Stimulated activated CD8-positive, alpha-beta memory T cell treated with anti-CD3 and anti-CD28 coated beads, Interleukin-4, amount 100 ng/mL, for 24 hours (primary cell): Measurements from ENCODE around the gene TBX15.
"Not testable (repeated sequence)": the region's sequence is repeated elsewhere in the genome, so short reads cannot be mapped to it uniquely, and the experiment has no call there.

Experiments used
- DNase-seq: peaks from one replicate; pipeline ENCODE4 v3.0.0-alpha.2; 2020; ENCODE audit warnings: low read depth

Gene TBX15

DNA sequence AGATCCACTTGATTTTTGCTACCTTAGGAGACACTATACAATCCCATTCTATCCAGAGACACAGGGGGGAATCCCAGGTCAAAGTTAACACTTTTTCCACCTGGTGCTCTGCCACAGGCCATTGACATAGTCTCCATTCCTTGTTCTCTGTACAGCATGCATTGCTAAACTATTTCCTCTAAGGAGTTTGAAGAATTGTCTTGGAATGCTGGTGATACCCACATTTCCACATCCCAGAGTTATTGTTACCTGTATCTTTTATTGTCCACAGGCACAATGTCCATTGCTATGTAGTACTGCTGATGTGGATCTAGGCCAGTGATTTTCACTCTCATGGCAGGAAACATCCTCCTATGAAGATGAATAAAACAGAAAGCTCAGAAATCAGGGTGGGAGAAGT is 61.9 kb downstream of the TBX15 start:
- DNase-seq: no peak

DNA sequence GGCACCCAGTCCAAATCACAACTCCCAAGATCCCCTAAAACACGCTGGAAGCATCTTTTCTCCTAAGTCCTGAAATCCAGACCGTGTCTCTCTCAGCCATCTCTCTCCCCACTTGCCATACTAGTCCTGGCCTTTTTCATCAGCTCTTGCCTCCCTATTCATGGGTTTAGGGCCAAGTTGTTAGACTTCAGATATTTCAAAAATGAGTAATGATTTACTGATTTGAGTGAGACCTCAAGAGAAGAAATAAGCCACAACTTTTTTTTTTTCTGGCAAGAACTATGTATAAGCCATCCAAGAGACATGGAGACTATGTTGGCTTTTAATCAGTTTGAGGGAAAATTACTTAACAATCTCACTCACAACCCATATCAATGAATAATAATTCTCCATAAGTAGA is 62.5 kb downstream of the TBX15 start:
- DNase-seq: no peak

DNA sequence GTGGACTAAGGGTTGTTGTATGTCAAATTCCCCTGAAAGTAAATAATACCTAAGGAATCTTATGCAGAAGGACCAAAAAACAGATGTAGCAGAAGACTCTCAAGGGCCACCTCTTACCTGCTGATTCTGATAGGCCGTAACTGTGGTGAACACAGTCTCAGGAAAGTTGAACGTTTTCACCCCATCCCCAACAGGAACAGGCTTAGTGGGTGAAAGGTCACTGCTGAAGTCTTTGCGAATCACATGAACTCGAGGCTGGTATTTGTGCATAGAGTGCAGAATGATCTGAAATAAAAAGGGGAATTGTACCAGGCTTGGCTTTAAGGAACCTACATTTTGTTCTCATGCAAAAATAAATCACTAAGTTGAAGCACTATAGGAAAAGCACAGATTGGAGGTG is 64.8 kb downstream of the TBX15 start:
- DNase-seq: no peak

DNA sequence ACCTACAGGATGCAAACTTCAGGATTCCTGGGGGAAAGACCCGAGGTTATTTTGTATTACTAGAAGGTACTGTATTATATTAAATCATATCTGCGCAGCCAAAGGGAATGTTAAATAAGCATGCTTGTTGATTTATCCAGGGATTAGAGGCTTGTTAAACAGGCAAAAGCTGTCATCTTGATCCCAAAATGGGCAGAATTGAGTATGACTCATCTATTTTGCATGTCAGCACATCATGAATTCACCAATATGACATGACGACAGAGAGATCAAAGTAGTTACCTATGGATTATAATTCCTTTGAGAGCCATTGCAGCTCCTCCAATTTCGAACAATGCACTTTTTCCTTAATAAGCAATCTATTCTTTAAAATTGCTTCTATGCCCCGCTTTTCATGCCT is 66.1 kb downstream of the TBX15 start:
- DNase-seq: no peak

DNA sequence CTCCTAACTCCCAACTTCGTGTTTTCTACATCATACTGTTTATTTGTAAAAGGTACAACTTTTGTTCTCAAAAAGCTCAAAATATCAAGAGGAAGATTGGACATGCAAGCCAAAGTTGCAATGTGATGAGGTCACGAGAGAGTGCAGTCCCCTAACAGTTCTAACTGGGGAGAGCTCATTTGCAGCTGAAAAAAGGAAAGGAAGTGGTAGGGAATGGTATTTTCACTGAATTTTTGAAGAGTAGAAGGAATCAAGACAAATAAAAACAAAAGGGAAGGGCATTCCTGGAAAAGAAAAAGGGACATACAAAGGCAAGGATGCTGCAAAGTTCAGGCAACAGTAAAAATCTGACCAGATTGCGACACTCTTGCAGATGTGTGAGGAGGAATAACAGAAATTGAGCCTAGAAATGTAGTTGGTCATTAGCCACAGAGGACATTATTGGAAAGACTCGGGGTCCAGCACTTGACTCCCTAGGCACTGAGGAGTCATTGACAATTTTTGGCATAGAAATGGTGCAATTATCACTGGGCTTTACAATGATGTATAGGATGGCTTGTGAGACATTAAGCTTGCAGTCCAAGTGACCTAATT is 67.9 kb downstream of the TBX15 start:
- no peak for DNase-seq

DNA sequence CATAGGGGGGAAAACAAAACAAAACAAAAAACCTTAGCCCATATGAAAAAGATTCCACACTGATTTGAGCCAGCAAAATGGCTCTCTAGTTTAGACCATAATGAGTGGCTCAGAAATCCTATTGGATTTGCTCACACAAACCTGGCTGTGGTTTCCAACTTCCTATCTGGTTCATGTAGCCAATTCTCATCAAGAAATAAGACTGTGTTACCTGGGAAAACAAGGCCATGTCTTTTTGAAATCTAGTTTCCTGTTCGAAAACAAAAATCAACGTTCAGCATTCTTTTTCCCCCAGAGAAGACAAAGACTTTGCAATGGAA is 69.2 kb downstream of the TBX15 start:
- DNase-seq: no peak

DNA sequence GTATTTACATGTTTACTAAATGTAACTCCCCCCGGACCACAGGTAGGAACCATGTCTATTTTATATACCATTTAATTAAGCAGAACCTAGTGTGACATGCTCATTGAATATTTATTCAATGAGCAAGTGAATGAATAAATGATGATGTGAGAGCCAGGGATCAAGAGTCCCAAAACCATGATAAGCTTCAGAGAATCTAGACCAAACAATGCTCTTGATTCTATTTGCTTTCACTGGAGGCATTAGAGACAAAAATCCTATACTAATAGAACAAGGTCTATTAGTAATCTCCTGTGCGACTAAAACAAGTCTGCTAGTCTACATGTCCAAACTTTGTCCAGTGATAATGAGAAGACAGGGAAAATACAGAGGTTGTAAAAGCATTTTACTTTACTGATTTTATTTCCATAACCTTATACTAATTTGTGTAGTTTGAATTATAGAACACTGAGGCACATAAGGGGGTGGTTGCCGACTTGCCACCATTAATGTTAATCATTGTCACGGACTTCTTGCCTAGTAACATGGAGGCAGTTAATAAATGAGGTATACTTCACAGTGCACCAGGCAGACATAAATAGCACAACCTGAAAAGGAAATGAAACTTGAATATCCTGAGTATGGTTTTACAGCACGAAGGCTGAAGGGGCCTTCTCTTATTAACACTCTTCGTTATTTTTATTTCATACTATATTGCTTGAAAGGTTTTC is 69.8 kb downstream of the TBX15 start:
- DNase-seq: no peak

DNA sequence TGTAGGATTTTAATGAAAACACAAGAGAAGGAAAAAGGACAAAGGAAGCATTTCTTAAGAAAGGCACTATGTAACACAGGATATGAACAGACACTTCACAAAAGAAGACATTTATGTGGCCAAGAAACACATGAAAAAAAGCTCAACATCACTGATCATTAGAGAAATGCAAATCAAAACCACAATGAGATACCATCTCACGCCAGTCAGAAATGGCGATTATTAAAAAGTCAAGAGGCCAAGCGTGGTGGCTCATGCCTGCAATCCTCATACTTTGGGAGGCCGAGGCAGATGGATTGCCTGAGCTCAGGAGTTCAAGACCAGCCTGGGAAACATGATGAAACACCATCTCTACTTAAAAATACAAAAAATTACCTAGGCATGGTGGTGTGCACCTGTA is 71.8 kb downstream of the TBX15 start:
- DNase-seq: not testable (repeated sequence)

DNA sequence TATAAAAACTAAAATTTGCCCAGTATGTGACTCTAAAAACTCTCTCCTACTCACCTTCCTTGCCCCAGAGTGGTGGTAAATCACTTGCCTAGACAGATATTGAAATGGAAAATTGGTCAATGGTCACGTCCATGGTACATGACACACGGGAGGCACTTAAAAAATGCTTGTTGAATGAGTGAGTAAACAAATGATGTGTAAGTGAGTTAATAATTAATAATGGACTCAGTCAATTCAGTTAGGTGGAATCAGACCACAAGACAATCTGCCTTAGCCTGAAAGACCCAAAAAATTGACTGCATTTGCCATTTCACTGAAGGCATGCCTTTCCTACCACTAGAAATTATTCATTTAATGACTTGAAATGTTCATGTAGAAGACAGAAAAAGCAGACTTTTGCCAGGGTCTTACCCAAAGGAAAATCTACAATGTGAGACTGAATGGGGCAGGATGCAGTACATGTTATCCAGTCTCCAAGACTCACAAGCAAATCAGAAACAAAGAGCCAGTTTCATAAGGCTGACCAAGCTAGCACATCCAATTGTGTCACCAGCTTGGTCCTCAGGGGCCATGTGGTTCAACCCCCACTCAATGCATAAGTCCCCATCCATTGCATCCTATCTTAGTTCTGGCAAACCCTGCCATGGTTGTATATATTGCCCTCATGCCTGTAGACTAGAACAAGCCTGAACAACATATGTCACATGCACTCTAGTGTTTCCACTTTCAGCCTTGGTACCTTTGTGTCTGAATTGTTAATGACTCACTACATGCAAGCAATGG is 73.6 kb downstream of the TBX15 start:
- DNase-seq: no peak

DNA sequence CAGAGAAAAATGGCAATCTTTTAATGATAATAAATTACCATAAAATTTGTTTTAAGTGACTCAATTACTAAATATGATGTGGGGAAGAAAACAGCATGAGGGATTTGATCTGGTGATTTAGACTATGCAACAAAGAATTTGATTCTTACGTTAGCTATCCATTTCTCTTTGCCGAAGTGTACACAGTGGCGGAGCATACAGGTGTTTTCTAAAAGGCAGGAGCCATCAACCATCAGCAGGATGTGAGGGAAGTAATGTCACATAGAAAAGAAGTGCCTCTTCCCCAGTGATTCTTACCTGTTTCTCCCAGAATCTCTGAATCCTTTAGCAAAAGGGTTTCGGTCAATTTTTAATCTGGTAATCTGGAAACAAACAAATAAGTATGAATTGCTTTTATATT is 74.3 kb downstream of the TBX15 start:
- no peak for DNase-seq

GRCh38 chr1:118912574-118912973 is 75.6 kb downstream of the TBX15 start:
- DNase-seq: no peak

- DNase-seq: no peak
Observed at GRCh38 chr1:118911571-118911970, 76.6 kb downstream of the TBX15 start.

- no peak for DNase-seq
Observed at GRCh38 chr1:118907466-118907865, 80.7 kb downstream of the TBX15 start.

- no peak for DNase-seq
Observed at GRCh38 chr1:118905671-118906070, 82.5 kb downstream of the TBX15 start.

DNA sequence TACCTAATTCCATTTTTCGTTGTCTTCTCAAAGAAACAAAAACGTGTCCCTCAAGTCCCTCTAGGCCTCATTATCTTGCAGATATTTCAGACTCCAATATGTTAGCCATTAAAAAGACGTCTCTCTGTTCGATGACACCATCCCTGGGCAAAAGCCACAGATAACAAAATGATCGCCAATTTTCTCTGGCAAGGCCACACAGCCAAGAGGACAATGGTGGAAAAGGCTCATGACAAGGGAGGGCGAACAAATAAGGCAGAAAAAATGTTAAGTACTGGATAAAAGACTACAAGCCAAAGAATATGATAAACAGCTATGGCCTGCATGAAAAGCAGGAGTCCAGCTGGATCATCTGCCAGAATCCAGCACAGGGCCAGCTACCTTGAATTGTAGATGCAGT is 82.9 kb downstream of the TBX15 start:
- DNase-seq: no peak

GRCh38 chr1:118902711-118903191 is 85.4 kb downstream of the TBX15 start:
- no peak for DNase-seq

- DNase-seq: no peak
Observed at GRCh38 chr1:118902299-118902698, 85.8 kb downstream of the TBX15 start.

DNA sequence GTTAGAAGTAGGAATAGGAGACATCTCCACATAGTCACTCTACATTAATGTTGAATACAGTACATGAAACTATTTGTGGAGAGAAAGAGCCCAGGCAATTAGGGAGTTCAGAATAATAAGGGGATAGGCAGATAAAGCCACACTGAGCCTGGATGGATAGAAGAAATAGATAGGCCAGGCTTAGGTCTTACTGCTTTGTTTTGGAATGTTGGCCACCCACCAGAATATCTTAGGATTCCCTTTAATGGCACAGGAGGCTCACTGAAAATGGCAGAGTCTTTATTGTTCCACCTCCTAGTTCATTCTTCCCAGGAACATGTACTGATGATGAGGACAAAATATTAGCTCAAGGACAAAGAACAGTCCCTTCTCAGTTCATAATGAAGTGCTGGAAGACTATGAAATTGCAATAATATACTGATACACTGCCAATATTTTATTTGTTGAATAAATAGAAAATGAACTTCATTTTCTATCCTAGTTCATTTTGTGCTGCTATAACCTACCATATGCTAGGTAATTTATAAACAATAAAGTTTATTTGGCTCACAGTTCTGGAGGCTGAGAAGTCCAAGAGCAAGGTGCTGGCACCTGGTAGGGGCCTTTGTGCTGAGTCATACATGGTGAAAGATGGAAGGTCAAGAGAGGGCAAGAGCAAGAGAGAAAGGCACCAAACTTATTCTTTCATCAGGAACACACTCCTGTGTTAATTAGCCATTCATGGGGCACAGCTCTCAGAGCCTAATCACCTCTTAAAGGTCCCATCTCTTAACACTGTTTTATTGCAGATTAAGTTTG is 87.3 kb downstream of the TBX15 start:
- no peak for DNase-seq

DNA sequence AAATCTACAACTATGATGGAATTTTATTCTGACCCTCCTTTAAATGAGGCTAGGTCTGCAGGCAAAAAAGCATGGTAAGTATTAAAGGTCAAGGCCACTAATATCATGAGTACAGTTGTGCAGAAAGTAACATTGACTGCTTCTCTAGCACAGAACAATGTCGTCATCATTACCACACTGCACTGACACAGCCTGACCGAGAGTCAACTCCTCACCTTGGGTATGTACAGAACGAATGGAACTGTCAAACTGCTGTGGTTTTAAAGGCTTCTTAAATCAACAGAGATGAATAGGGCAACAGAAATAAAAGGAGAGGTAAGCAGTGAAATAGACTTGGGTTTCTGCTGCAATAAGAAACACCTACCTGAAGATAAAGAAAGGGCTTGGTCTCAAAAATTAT is 88.8 kb downstream of the TBX15 start:
- DNase-seq: no peak

- DNase-seq: no peak
Observed at GRCh38 chr1:118898712-118899111, 89.4 kb downstream of the TBX15 start.

DNA sequence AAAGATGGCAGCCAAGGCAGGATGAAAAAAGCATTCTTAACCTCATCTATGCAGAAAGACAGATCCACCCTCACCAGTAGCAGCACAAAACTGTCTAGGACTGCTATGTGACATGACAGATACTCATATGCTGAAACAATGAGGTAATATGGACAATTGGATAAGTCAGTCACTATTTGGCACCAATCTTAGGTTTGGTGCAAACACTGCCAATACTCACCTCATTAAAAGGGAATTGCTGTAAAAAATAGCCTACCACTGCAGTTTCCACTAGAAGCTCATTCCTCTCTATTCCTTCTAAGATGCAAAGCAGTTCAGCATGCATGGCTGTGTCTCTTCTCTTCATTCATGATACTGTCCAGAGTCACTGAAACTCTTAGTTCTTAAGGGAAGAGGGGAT is 91.7 kb downstream of the TBX15 start:
- no peak for DNase-seq

- no peak for DNase-seq
Observed at GRCh38 chr1:118894836-118895235, 93.3 kb downstream of the TBX15 start.
